Germinal center (tissue), 1 donor: ENCODE results near the gene SLC37A1.
"Not testable (repeated sequence)": the region's sequence is repeated elsewhere in the genome, so short reads cannot be mapped to it uniquely, and the experiment has no call there.

Source experiments
- DNase-seq: peaks from one replicate; pipeline ENCODE4 v3.0.0; 2012; ENCODE audit warnings: mixed read lengths, low spot score

Gene SLC37A1

GRCh38 chr21:42595283-42596187 is 81.9 kb downstream of the SLC37A1 start:
- DNase-seq = no peak

GRCh38 chr21:42596657-42597056 is 83.0 kb downstream of the SLC37A1 start:
- DNase-seq = no peak

GRCh38 chr21:42597487-42598158 is 84.0 kb downstream of the SLC37A1 start:
- no peak for DNase-seq

- no peak for DNase-seq
Observed at GRCh38 chr21:42598159-42598735, 84.6 kb downstream of the SLC37A1 start.

- DNase-seq = no peak
Observed at GRCh38 chr21:42599486-42599885, 85.8 kb downstream of the SLC37A1 start.

GRCh38 chr21:42599962-42600361 is 86.3 kb downstream of the SLC37A1 start:
- DNase-seq = no peak

GRCh38 chr21:42601656-42602055 is 88.0 kb downstream of the SLC37A1 start:
- DNase-seq = no peak

- DNase-seq = no peak
Observed at GRCh38 chr21:42607102-42607501, 93.5 kb downstream of the SLC37A1 start.

- no peak for DNase-seq
Observed at GRCh38 chr21:42607525-42608102, 94.0 kb downstream of the SLC37A1 start.

- no peak for DNase-seq
Observed at GRCh38 chr21:42608446-42608845, 94.8 kb downstream of the SLC37A1 start.

GRCh38 chr21:42609811-42610210 is 96.2 kb downstream of the SLC37A1 start:
- no peak for DNase-seq

GRCh38 chr21:42611852-42612251 is 98.2 kb downstream of the SLC37A1 start:
- DNase-seq = no peak

- no peak for DNase-seq
Observed at GRCh38 chr21:42612390-42612789, 98.7 kb downstream of the SLC37A1 start.

GRCh38 chr21:42613756-42614155 is 100.1 kb downstream of the SLC37A1 start:
- DNase-seq = no peak

GRCh38 chr21:42614396-42614795 is 100.7 kb downstream of the SLC37A1 start:
- no peak for DNase-seq

- no peak for DNase-seq
Observed at GRCh38 chr21:42614811-42615351, 101.2 kb downstream of the SLC37A1 start.

GRCh38 chr21:42615377-42615776 is 101.7 kb downstream of the SLC37A1 start:
- DNase-seq = not testable (repeated sequence)

- DNase-seq = no peak
Observed at GRCh38 chr21:42615924-42616323, 102.3 kb downstream of the SLC37A1 start.

- DNase-seq = no peak
Observed at GRCh38 chr21:42616446-42616845, 102.8 kb downstream of the SLC37A1 start.

GRCh38 chr21:42616941-42617340 is 103.3 kb downstream of the SLC37A1 start:
- no peak for DNase-seq

GRCh38 chr21:42617486-42617885 is 103.8 kb downstream of the SLC37A1 start:
- no peak for DNase-seq

GRCh38 chr21:42618707-42619102 is 105.1 kb downstream of the SLC37A1 start:
- no peak for DNase-seq
